Muscle of leg (tissue), 11 donors: ENCODE results near the gene SLCO1A2. TPM values are rescaled to one million over a fixed set of nuclear protein-coding genes. Genes with fewer than 3 reads are reported as not detected.

Experiments
- DNase-seq: peaks from one replicate; pipeline ENCODE4 v3.0.0; 2013
- H3K27ac ChIP-seq: one replicate; pipeline ENCODE4 v1.5.1; 2013; ENCODE audit warnings: mild to moderate bottlenecking, low read length, control low read depth
- H3K27me3 ChIP-seq: one replicate; pipeline ENCODE4 v1.6.1; 2013; ENCODE audit warnings: low read length; ENCODE audit not compliant: control insufficient read depth, insufficient read depth
- H3K36me3 ChIP-seq: one replicate; pipeline ENCODE4 v1.6.1; 2013; ENCODE audit warnings: low read length; ENCODE audit not compliant: control insufficient read depth, insufficient read depth
- H3K4me1 ChIP-seq: one replicate; pipeline ENCODE4 v1.6.1; 2013; ENCODE audit warnings: low read length; ENCODE audit not compliant: control insufficient read depth, insufficient read depth
- H3K4me3 ChIP-seq: one replicate; pipeline ENCODE4 v1.5.1; 2013; ENCODE audit warnings: low read length, control low read depth
- H3K9me3 ChIP-seq: replicated peaks from 2 replicates; pipeline ENCODE4 v1.6.1; 2013; ENCODE audit warnings: low read depth, low read length; ENCODE audit not compliant: control insufficient read depth
- WGBS: methylation state at CpG from one replicate; pipeline ENCODE4 v1.1.5; 2013; ENCODE audit warnings: missing lambda C conversion rate; ENCODE audit not compliant: insufficient coverage; 5-methylcytosine and 5-hydroxymethylcytosine counted together
- polyA plus RNA-seq, 8 donors: library from polyadenylated mRNA; unstranded; fragments of 120-200 nt; gene quantifications; one replicate each; pipeline versions ENCODE4 v1.2.1 to v1.2.3, GENCODE V29; 2013; ENCODE audit warnings: inconsistent platforms in 1 of 8, low replicate concordance in 1 of 8; ENCODE audit not compliant: insufficient read length in 8 of 8, insufficient read depth in 1 of 8
- total RNA-seq: library from RNA; stranded (reverse); fragments of 120-200 nt; gene quantifications from one replicate; pipeline ENCODE4 v1.2.4, GENCODE V29; 2013

The SLCO1A2 gene
- total and polyA plus RNA-seq, 9 donors, result 0.09 TPM; not detected in 8

GRCh38 chr12:21330682-21331253, 3.9 kb downstream of the SLCO1A2 start:
- Histone ChIP-seq H3K27ac (no peak overlapping the region), H3K36me3 (no peaks in the 10 kb centered on the region), H3K4me3 (no peak overlapping the region), H3K9me3 (peaks cover 34% of the 10 kb centered on the region), H3K4me1 (no peaks in the 10 kb centered on the region), H3K27me3 (no peaks in the 10 kb centered on the region)
- no peak for DNase-seq
- WGBS, result no CpG with 5 or more reads among the region's 1 CpG

GRCh38 chr12:21328578-21328977, 6.1 kb downstream of the SLCO1A2 start:
- Histone ChIP-seq H3K4me3 (no peak overlapping the region), H3K36me3 (no peaks in the 10 kb centered on the region), H3K27ac (no peak overlapping the region), H3K4me1 (no peaks in the 10 kb centered on the region), H3K27me3 (no peaks in the 10 kb centered on the region), H3K9me3 (peaks cover 38% of the 10 kb centered on the region)
- DNase-seq, result no peak

GRCh38 chr12:21324551-21324950, 10.2 kb downstream of the SLCO1A2 start:
- WGBS, result no CpG with 5 or more reads among the region's 1 CpG
- peaks cover 32% of the 10 kb centered on the region for H3K9me3 ChIP-seq

GRCh38 chr12:21323736-21324135, 11.0 kb downstream of the SLCO1A2 start:
- H3K4me1 ChIP-seq, result no peaks in the 10 kb centered on the region

More at GRCh38 chr12:21324551-21324950, 10.2 kb downstream of the SLCO1A2 start:
- Histone ChIP-seq H3K27me3 (no peaks in the 10 kb centered on the region), H3K4me3 (no peak overlapping the region), H3K4me1 (no peaks in the 10 kb centered on the region), H3K36me3 (no peaks in the 10 kb centered on the region), H3K27ac (no peak overlapping the region)
- DNase-seq, result no peak

GRCh38 chr12:21308785-21309184, 25.9 kb downstream of the SLCO1A2 start:
- no peaks in the 10 kb centered on the region for H3K36me3 ChIP-seq
- DNase-seq, result no peak
- H3K27ac ChIP-seq, result no peak overlapping the region
- no peaks in the 10 kb centered on the region for H3K9me3 ChIP-seq
- no peaks in the 10 kb centered on the region for H3K27me3 ChIP-seq
- no peak overlapping the region for H3K4me3 ChIP-seq
- WGBS, result no CpG with 5 or more reads among the region's 1 CpG
- no peaks in the 10 kb centered on the region for H3K4me1 ChIP-seq

More at GRCh38 chr12:21323736-21324135, 11.0 kb downstream of the SLCO1A2 start:
- H3K27me3 ChIP-seq, result no peaks in the 10 kb centered on the region
- H3K4me3 ChIP-seq, result no peak overlapping the region
- H3K9me3 ChIP-seq, result peaks cover 27% of the 10 kb centered on the region
- no peak overlapping the region for H3K27ac ChIP-seq
- H3K36me3 ChIP-seq, result no peaks in the 10 kb centered on the region
- DNase-seq, result no peak
- WGBS, result no CpG with 5 or more reads among the region's 2 CpGs

- H3K9me3 ChIP-seq, result no peaks in the 10 kb centered on the region
- no peak overlapping the region for H3K4me3 ChIP-seq
- H3K4me1 ChIP-seq, result no peaks in the 10 kb centered on the region
- WGBS, result 50% methylated on average over 1 of the region's 1 CpG
- no peak for DNase-seq
- no peaks in the 10 kb centered on the region for H3K36me3 ChIP-seq
- no peaks in the 10 kb centered on the region for H3K27me3 ChIP-seq
- H3K27ac ChIP-seq, result no peak overlapping the region
These were observed 29.1 kb downstream of the SLCO1A2 start for GRCh38 chr12:21305661-21306060.

- WGBS, result no CpG with 5 or more reads among the region's 1 CpG
- H3K4me3 ChIP-seq, result no peak overlapping the region
- H3K4me1 ChIP-seq, result no peaks in the 10 kb centered on the region
These were observed 34.1 kb downstream of the SLCO1A2 start for GRCh38 chr12:21300632-21301031.

GRCh38 chr12:21296751-21297406, 37.8 kb downstream of the SLCO1A2 start:
- DNase-seq, result peak; percentile 16
- no peak overlapping the region for H3K4me3 ChIP-seq
- no peaks in the 10 kb centered on the region for H3K27me3 ChIP-seq
- no peaks in the 10 kb centered on the region for H3K36me3 ChIP-seq
- no peak overlapping the region for H3K27ac ChIP-seq
- 48% methylated on average over 2 of the region's 4 CpGs for WGBS
- no peaks in the 10 kb centered on the region for H3K4me1 ChIP-seq
- H3K9me3 ChIP-seq, result no peaks in the 10 kb centered on the region

More at GRCh38 chr12:21300632-21301031, 34.1 kb downstream of the SLCO1A2 start:
- H3K36me3 ChIP-seq, result no peaks in the 10 kb centered on the region
- DNase-seq, result no peak
- no peaks in the 10 kb centered on the region for H3K9me3 ChIP-seq
- H3K27ac ChIP-seq, result no peak overlapping the region
- no peaks in the 10 kb centered on the region for H3K27me3 ChIP-seq

GRCh38 chr12:21296348-21296747, 38.4 kb downstream of the SLCO1A2 start:
- no peak for DNase-seq
- WGBS, result 83% methylated on average over 1 of the region's 1 CpG
- Histone ChIP-seq H3K27me3 (no peaks in the 10 kb centered on the region), H3K4me1 (no peaks in the 10 kb centered on the region), H3K4me3 (no peak overlapping the region), H3K36me3 (no peaks in the 10 kb centered on the region), H3K27ac (no peak overlapping the region), H3K9me3 (no peaks in the 10 kb centered on the region)

- no CpG with 5 or more reads among the region's 1 CpG for WGBS
These were observed 40.5 kb downstream of the SLCO1A2 start for GRCh38 chr12:21294176-21294575.

More at GRCh38 chr12:21294176-21294575, 40.5 kb downstream of the SLCO1A2 start:
- no peak overlapping the region for H3K27ac ChIP-seq
- no peak overlapping the region for H3K4me3 ChIP-seq
- no peaks in the 10 kb centered on the region for H3K27me3 ChIP-seq
- H3K9me3 ChIP-seq, result no peaks in the 10 kb centered on the region
- H3K4me1 ChIP-seq, result no peaks in the 10 kb centered on the region
- DNase-seq, result no peak
- H3K36me3 ChIP-seq, result no peaks in the 10 kb centered on the region
